Measurements from ENCODE around the gene THSD7A.

The THSD7A gene

GRCh38 chr7:11332186-11332864, 499.7 kb downstream of the THSD7A start:
- DNase-seq (ENCODE audit: low spot score): no peak

GRCh38 chr7:11331128-11332102, 500.6 kb downstream of the THSD7A start:
- no peak for DNase-seq (ENCODE audit: low spot score)

- no peak for DNase-seq (ENCODE audit: low spot score)
Measured at GRCh38 chr7:11330717-11331116, 501.3 kb downstream of the THSD7A start.

- DNase-seq (ENCODE audit: low spot score): no peak
Measured at GRCh38 chr7:11330208-11330607, 501.8 kb downstream of the THSD7A start.

GRCh38 chr7:11329626-11330025, 502.4 kb downstream of the THSD7A start:
- DNase-seq (ENCODE audit: low spot score): no peak

GRCh38 chr7:11328309-11328708, 503.7 kb downstream of the THSD7A start:
- no peak for DNase-seq (ENCODE audit: low spot score)

- DNase-seq (ENCODE audit: low spot score): no peak
Measured at GRCh38 chr7:11327633-11328032, 504.4 kb downstream of the THSD7A start.
